ENCODE data around the gene C20orf204.
A peak's percentile ranks its signal among the peaks of the same experiment; 100 is the strongest.

Gene C20orf204

DNA sequence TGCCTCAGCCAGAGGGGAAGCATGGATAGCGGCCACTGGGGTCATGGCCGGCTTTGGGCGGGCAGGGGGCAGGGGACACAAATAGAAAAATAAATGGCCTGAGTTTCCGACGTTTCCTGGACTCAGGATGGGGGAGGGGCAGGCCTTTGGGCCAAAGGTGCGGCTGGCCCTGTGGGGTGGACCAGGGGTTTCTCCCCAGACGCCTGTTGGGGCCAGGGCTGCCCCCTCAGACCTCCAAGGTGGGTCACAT lies 20.6 kb downstream of the C20orf204 start:
- no peak for DNase-seq (ENCODE audit: low spot score)

DNA sequence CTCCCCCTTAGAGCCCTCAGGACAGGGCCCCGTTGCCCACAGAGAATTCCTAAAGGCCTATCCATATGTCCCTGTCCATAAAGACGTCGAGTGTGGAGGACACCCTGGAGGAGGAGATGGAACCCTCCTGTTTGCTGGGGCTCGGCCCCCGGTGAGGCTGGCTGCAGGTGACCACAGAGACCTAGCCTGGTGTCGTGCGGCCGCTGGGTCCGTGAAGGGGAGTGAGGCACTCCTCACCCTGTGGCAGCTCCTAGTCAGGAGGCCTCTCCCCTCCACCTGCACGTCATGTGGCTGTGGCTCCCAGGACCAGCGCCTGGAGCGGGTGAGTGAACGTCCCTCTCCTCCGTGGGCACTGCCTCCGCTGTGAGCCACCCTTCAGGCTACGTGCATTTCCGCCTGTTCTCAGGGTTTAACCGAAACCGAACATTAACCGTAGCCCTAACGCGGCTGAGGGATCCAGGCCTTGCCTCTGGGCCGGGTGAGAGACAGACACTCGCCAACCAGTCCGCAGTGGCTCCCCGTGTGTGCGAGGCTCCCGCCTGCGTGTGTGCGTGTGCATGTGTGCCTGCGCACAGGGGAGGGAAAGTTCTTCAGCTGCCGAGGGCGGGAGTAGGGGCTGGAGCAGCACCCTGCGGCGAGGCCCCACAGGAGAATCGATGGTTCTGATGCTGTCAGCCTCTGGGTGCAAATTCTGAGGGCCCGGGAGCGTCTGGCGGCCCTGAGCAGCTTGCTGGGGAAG lies 21.1 kb downstream of the C20orf204 start:
- no peak for DNase-seq (ENCODE audit: low spot score)

DNA sequence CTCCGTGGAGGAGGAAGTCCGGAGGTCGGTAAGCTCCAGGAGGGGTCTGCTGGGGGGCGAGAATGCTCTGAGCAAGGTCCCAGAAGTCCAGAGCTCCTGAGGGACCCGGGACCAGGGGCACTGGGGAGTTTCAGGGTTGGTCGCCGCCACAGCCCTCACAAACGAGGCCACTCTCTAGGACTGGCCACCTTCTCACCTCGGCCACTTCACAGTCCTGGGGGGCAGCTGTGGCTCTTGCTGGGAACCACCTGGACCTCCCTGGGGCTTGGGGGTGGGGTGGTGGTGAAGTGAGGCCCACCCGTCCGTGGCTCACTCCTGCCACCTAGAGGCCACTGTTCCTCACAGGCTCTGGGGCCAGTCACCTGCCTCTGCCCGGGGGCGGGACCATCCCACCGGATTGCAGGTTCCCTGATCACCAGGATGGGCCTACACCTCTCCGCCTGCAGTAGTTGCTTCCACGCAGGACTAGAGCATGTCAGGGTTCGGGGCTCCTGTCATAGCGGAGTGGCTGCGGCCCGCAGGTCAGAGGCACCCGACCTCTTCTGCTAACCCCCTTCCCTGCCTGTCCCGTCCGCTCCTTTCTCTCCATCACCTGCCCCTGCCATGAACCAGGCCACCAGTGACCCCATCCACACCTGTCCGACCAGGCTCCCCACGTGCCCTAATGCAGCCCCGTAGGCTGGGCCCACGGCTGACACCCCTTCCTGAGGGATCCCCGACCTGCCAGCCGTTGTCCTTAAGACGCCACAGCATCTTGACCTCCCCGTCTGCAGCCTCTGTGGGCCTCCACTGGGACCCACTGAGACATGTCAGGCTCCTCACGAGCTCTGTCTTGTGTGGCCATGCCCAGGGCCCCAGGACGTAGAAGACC lies 21.9 kb downstream of the C20orf204 start:
- peak; percentile 75 for DNase-seq (ENCODE audit: low spot score)

DNA sequence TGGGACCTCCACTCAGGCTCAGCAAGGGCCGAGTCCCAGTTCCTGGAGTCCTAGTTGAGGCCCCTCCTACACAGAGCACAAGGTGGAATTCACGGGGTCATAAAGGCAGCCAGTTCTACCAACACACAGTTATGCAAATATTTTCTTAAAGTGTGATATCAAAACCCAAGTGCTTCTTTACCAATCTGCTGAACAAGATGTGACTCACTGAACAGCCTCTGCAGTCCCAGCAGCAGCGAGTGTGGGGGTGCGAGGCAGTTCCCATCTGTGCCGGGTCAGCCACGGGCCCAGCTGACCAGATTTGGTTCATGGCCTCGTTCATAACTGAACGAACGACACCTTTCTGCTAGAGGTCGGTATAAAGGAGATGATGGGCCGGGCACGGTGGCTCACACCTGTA lies 22.6 kb downstream of the C20orf204 start:
- no peak for DNase-seq (ENCODE audit: low spot score)

DNA sequence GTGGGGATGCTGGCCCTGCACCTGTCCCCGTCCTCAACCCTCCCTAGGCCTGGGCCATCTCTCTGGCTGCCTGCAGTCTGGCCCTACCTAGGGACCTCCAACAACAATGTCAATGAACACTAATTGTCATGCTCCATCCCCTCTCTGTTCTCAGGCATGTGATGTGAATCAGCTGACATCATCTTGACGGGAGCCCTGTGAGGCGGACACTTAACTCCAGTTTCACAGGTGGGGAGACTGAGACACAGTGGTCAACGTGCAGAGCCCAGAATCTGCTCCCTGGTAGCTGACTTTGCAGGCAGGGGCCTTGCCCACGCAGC lies 26.3 kb downstream of the C20orf204 start:
- no peak for DNase-seq (ENCODE audit: low spot score)

DNA sequence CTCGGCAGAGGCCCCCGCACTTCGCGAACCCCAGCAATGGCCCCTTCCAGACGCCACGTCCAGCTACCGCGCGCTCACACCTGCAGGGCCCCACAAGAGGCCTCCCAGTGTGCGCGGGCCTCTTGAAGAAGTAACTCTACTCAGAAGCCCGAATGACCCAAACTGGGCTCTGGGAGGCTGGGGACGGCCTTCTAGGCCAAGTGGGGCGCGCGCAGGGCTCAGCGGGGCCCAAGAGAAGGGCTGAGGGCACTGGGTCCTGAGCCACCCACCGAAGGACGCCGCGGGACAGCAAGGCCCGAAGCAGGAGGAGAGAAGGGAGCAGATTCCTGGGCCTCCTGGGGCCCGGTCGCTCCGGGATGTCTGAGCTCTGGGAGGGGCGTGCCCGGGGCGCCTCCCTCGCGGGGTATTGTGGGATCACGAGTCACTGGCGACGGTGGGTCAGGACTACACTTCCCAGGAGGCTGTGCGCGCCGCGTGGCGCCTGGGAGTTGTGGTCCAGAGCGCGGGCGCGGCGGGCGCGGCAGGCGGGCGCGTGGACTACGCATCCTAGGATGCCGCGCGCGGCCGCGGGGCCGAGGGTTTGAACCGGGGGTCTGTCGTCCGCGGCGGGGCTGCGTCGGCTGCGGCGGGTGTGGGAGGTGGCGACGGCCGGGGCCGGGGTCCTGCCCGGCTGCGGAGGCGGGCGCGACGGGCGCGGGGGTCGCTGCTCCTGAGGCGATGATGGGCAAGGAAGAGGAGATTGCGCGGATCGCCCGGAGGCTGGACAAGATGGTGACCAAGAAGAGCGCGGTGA lies 26.8 kb downstream of the C20orf204 start, which contains the start of gene TCEA2:
Gene TCEA2, plus strand, starts transcription at position 603 of the 793 bp plus-strand sequence. Its CDS starts 115 bp downstream, at position 718.
- DNase-seq (ENCODE audit: low spot score): peak; percentile 94

DNA sequence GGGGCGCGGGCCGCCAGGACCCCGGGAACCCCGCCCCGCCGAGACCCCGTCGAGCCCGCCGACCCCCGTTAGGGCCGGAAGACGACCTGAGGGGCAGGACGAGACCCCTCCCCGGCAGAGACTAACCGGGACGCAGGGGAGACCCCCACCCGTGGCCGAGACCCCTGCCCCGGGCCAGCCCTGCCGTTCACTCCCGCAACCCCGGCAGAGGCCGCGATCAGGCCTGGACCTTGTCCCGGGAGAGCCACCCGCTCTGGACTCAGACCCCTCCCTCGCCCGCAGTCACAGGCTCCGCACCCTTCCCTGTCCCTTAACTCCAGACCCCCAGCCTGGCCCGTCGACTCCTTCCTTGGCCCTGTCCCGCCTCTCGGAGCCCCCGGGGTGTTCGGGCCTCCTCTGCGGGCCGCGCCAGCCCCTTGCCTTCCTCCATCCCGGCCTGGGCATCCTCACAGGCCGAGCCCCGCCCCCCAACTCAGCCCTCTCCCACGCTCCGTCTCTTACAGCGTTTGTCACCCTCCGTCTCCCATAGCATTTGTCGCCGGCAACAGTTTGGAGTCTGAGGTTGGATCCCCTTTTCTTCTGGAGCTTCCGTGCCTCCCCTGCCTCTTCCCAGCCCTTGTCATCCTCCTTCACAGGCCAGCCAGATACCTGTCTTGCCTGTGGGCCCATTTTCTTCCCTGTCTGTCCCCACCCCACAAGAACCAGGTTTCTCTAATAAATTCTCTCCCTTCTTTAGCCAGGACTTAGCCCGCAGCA lies 27.6 kb downstream of the C20orf204 start:
- no peak for DNase-seq (ENCODE audit: low spot score)

DNA sequence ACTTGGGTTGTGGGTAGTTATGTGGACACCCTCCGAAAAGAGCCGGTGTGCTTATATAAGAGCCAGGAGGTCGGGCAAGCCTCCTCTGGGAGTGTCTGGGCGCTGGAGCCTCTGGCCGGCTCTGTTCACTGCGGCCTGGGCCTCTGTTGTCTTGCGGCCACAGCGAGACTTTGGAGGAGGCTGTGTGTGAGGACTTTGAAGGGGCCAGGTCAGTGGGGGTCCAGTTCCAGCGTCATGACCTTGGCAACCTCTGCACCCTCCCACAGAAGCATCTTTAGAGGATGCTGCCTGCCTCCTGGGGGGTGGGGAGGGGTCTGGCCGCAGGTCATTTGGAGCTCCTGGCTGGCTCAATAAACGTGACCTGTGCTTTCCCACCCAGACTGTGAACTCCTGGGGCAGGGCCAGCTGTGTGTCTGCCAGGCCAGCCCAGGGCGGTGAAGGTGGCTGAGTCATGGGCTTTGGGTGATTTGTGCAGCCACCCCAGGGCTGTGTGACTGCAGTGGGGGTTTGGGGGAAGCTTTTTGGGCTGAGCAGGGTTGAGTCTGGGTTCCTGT lies 28.2 kb downstream of the C20orf204 start:
- DNase-seq (ENCODE audit: low spot score): no peak

DNA sequence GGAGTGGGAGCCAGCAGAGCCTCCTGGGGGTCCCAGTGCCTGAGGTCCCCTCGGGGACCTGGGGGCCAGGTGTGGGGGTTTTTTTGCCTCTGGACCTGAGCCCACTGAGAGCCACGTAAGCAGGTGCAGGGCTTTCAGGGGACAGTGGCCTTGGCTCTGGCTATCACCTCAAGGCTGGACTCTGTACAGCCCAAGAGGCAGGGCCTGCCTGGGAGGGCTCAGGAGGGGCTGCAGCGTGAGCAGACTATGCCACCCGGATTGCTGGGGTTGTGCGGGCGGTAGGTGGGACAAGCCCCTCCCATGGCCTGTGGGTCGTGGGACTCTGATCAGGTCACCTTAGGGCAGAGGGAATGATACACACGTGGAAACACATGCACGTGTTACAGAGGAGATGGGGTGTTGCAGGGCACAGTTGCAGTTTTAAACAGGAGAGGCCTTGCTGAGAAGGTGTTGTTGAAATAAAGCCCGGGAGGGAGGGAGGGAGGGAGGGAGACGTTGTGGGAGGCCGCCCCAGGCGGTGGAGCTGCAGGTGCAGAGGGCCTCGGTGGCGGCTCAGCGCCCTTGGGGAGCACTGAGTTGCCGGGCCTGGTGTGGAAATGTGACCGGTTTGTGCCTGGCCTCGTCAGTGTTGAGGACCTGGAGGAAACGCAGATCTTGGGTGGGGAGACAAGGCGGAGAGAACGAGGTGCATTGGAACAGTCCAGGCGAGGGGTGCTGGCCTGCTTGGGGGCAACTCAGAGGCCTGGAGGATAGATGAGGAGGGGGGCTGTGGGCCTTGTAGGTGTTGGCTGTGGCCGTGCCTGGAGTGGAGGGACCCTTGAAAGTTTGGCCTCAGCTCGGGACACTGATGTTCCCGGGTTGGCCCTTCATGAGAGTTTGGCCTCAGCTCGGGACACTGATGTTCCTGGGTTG lies 29.3 kb downstream of the C20orf204 start:
- no peak for DNase-seq (ENCODE audit: low spot score)

DNA sequence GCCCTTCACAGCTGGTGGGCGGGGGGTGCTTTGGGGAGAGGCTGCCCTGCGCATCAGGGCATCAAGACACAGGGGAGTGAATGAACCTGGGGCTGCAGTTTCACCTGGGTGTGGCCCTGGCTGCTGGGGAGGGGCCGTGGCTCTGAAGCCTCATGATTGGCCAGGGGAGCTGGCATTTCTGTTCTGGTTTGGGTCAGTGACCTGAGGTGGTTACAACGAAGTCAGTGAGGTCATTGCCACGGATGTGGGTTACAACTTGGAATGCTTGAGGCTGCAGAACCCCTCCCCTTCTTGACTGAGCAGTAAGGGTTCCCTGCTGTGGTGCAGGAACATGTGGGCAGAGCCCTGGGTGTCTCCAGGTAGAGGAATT lies 30.0 kb downstream of the C20orf204 start:
- peak; percentile 56 for DNase-seq (ENCODE audit: low spot score)

DNA sequence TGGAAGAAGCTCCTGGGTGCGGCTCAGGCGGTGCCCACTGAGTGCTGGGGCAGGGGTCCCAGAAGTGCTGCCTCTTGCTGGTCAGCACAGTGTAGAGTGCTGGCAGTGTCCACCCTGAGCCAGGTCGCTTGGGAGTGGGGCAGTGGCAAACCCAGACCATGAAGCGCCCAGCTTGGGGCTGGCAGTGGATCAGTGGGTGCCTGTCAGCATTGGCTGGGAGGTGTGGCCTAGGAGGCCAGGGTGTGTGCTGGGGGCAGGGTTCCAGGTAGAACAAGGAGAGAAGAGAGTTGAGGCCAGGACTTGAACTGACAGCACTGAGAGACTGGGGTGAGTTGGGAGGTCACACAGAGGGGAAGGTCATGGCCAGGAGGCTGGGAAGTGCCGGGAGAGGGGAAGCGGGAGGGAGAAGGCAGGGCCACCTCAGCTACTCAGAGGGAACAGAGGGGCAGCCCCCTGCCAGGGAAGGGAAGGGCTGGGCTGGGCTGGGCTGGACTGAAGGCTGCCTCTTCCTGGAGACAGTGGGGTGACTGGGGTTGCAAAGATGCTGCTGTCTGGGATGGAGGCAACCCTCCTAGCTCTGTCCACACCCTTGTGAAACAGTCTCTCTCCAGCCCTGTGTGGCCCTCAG lies 31.1 kb downstream of the C20orf204 start:
- DNase-seq (ENCODE audit: low spot score): no peak

DNA sequence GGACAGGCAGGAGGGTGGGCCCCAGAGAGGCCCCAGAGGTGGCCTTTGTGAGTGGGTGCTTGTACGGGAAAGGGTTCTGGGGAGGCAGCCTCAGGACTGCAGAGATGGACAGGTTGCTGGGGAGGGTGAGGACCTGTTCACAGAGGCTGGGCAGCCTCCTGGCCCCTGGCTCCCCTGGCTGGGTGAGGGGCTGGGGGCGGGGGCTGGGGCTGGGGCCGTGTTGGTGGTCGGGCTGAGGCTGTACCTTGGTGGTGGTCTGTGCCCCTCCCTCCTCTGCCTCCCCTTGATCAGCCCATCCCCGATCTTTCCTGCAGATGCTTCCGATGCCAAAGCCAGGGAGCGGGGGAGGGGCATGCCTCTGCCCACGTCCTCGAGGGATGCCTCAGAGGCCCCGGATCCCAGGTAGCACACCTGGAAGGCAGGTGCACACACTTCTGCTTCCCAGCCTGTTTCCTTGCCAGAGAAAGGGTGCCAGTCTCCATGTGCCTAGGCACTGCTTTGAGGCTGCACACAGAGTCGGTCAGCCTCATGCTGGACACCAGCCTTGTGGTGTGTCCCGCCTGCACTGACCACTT lies 31.8 kb downstream of the C20orf204 start:
- DNase-seq (ENCODE audit: low spot score): no peak

DNA sequence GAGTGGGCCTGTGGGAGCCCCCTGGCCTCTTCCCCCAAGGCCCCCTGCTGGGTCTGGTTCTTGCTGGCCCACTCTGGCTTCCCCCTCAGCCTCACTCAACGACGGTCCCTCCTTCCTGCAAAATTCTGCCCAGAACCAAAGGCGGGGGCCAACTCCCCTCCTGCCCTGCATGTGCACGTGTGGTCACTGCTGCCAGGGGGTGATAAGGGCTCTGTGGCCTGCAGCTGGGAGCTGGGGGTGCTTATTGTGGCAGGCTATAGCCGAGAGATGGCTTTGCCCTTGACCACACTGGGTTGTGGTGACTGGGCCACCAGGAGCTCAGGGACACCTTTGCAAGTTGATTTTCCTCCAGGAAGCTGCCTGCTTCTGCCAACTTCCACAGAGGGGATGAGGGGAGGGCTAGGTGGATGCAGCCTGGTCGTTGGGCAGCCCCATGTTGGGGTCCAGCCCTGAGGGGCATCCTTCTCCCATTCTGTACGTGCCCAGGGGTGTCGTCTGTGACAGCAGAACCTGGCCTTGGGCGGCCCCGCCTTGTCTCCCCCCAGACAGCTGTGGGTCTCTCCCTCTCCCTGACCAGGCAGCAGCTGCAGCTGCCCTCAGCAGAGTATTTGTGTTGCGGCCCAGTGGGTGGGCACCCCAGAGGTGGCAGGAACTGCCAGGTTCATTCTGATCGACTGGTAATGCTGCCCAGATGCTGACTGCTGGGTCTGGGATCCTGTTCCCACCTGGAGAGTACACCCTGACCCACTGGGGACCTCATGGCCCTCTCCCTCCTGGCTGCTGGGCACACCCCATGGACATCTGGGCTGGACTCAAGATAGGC lies 32.6 kb downstream of the C20orf204 start:
- no peak for DNase-seq (ENCODE audit: low spot score)

DNA sequence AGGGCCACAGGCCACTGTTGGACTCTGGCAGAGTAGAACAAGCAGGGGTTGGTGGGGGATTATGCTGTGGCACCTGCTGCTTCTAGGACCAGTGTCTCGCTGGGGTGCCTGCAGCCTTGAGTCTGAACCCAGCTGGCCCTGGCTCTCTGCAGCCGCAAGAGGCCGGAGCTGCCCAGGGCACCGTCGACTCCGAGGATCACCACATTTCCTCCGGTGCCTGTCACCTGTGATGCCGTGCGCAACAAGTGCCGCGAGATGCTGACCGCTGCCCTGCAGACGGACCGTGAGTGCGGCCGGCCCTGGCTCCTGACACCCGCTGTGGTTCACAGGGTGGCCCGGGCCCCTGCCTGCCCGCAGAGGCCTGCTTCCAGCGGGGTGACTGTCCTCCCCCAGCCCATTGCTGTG lies 33.2 kb downstream of the C20orf204 start:
- DNase-seq (ENCODE audit: low spot score): no peak

DNA sequence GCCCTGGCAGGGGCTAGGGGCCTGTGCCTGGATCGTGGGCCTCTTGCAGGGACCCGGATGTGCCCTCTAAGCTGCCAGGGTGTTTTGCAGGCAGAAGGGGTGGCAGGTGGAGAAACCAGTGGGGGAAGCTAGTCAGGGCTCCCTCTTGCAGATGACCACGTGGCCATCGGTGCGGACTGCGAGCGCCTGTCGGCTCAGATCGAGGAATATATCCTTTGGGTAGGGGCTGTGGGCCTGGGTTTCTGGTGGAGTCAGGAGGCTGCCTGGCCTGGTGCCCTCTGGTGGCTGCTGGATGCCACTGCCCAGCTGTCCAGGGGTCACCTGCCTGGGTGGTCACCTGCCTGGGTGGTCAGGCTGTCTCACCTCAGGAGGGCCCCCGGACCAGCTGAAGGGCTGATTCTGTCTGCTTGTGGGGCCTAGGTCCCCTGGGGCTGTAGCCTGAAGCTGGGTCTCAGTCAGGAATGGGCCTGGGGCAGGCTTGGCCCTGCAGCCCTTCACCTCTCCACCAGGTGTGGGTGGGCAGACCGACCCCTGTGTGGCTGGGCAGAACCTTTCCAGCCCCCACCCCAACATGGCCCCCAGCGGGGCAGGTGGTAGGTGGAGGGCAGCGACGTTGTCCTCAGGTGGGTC lies 33.7 kb downstream of the C20orf204 start:
- no peak for DNase-seq (ENCODE audit: low spot score)

DNA sequence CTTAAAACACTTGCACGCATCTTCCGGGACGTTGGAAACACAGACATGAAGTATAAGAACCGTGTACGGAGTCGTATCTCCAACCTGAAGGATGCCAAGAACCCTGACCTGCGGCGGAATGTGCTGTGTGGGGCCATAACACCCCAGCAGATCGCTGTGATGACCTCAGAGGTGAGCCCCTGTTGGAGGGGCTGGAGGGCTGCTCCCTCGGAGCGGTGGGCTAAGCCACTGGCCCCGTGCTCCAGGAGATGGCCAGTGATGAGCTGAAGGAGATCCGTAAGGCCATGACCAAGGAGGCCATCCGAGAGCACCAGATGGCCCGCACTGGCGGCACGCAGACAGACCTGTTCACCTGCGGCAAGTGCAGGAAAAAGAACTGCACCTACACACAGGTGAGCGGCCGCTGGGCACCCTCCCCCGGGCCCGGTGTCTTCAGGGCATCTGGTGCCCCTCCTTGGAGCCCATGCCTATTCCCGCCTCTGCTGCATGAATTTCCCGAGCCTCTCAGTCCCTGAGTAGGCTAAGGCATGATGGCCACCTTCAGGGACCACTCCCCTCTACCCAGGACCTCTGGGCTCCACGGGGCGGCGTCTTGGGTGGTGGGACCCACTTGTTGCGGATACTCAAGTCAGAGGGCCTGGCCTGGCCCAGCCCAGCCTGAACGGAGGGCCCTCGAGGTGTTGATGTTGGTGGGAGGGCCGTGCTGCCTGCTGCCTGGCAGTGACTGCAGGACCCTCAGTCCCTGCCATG lies 34.4 kb downstream of the C20orf204 start:
- DNase-seq (ENCODE audit: low spot score): no peak
